ENCODE data around the gene FSD2.
A peak's percentile ranks its signal among the peaks of the same experiment; 100 is the strongest.

The FSD2 gene

DNA sequence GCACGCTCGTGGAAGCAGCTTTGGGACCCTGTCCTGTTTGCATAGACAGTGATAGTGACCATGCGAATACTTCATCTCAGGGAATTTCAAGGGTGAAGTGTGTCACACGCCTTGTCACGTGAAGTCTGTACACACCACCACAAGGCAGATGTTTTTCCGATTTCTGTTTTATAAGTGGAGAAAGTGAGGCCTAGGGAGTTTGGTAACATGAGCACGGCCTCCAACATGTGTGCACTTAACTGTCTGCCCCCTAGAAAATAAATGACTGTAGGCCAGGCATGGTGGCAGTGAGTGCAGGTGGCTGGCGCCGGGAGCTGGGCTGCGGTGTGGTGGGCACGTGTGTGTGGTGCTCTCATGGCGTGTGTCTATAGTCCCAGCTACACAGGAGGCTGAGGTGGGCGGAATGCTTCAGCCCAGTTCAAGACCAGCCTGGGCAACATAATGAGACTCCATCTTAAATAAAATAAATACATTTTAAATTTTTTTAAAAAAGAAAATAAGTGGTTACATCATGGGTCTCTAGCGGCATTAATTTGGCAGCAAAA, 45.5 kb upstream of the FSD2 start:
- H2BK120ac ChIP-seq (ENCODE audit: low read depth, low read length), result no peak overlapping the region

GRCh38 chr15:82850731-82851130, 44.9 kb upstream of the FSD2 start:
- no peak overlapping the region for H4K8ac ChIP-seq (ENCODE audit: low read length)
- no peaks in the 10 kb centered on the region for H3K9me3 ChIP-seq (ENCODE audit: control insufficient read depth, low read length)
- 87% methylated on average over 7 of the region's 7 CpGs for WGBS
- H3K18ac ChIP-seq (ENCODE audit: low read depth in 1 of 2, low read length in 2 of 2), result no peak overlapping the region
- no peak overlapping the region for H3K4me3 ChIP-seq (ENCODE audit: insufficient read depth in 1 of 2, low read depth in 1 of 2, low read length in 2 of 2)
- H3K27me3 ChIP-seq (ENCODE audit: control insufficient read depth in 1 of 2, insufficient read depth in 1 of 2, low read length in 2 of 2), result no peaks in the 10 kb centered on the region
- H3K79me1 ChIP-seq (replicated peaks; ENCODE audit: low read length, poor library complexity, severe bottlenecking), result no peaks in the 10 kb centered on the region
- H3K4ac ChIP-seq (ENCODE audit: low read depth in 1 of 2, low read length in 2 of 2), result no peak overlapping the region
- H3K14ac ChIP-seq (ENCODE audit: low read length in 2 of 2), result no peak overlapping the region
- H2AK5ac ChIP-seq (ENCODE audit: low read length, severe bottlenecking), result no peak overlapping the region
- H2BK120ac ChIP-seq (ENCODE audit: low read depth, low read length), result no peak overlapping the region
- H3K4me2 ChIP-seq (ENCODE audit: low read length, poor library complexity, severe bottlenecking), result no peak overlapping the region
- H3K4me1 ChIP-seq (ENCODE audit: control insufficient read depth, insufficient read depth, low read depth, low read length), result peaks cover 18% of the 10 kb centered on the region
- DNase-seq, result no peak
- no peak overlapping the region for H3K27ac ChIP-seq (ENCODE audit: low read length, poor library complexity, severe bottlenecking)
- no peak overlapping the region for H2BK15ac ChIP-seq (ENCODE audit: low read depth, poor library complexity, severe bottlenecking)
- no peak overlapping the region for H2BK12ac ChIP-seq (ENCODE audit: low read length in 2 of 2)
- H4K91ac ChIP-seq (ENCODE audit: low read length), result no peak overlapping the region
- H3K36me3 ChIP-seq (ENCODE audit: control insufficient read depth in 1 of 2, insufficient read depth in 2 of 2, low read depth in 1 of 2, low read length in 2 of 2), result peaks cover 0 to 5% of the 10 kb centered on the region in 2 experiments
- no peak overlapping the region for H3K23ac ChIP-seq (ENCODE audit: low read length in 2 of 2)
- H2AFZ ChIP-seq (ENCODE audit: low read depth, low read length), result no peak overlapping the region
- no peak overlapping the region for H3K9ac ChIP-seq (ENCODE audit: low read length)
- no peak overlapping the region for H2BK5ac ChIP-seq (ENCODE audit: low read depth, low read length, poor library complexity, severe bottlenecking)

More for the DNA sequence above, 45.5 kb upstream of the FSD2 start:
- no peak overlapping the region for H3K4ac ChIP-seq (ENCODE audit: low read depth in 1 of 2, low read length in 2 of 2)
- peaks cover 0 to 5% of the 10 kb centered on the region in 2 experiments for H3K36me3 ChIP-seq (ENCODE audit: control insufficient read depth in 1 of 2, insufficient read depth in 2 of 2, low read depth in 1 of 2, low read length in 2 of 2)
- H4K8ac ChIP-seq (ENCODE audit: low read length), result no peak overlapping the region
- H2AK5ac ChIP-seq (ENCODE audit: low read length, severe bottlenecking), result no peak overlapping the region
- no peaks in the 10 kb centered on the region for H3K9me3 ChIP-seq (ENCODE audit: control insufficient read depth, low read length)
- H3K27ac ChIP-seq (ENCODE audit: low read length, poor library complexity, severe bottlenecking), result no peak overlapping the region
- H3K14ac ChIP-seq (ENCODE audit: low read length in 2 of 2), result no peak overlapping the region
- H2BK5ac ChIP-seq (ENCODE audit: low read depth, low read length, poor library complexity, severe bottlenecking), result no peak overlapping the region
- H3K79me1 ChIP-seq (replicated peaks; ENCODE audit: low read length, poor library complexity, severe bottlenecking), result no peaks in the 10 kb centered on the region
- no peak for DNase-seq
- no peak overlapping the region for H2BK15ac ChIP-seq (ENCODE audit: low read depth, poor library complexity, severe bottlenecking)
- H2AFZ ChIP-seq (ENCODE audit: low read depth, low read length), result no peak overlapping the region
- 85% methylated on average over 12 of the region's 14 CpGs for WGBS
- H3K27me3 ChIP-seq (ENCODE audit: control insufficient read depth in 1 of 2, insufficient read depth in 1 of 2, low read length in 2 of 2), result no peaks in the 10 kb centered on the region
- peaks cover 18% of the 10 kb centered on the region for H3K4me1 ChIP-seq (ENCODE audit: control insufficient read depth, insufficient read depth, low read depth, low read length)
- no peak overlapping the region for H3K4me2 ChIP-seq (ENCODE audit: low read length, poor library complexity, severe bottlenecking)
- H3K23ac ChIP-seq (ENCODE audit: low read length in 2 of 2), result no peak overlapping the region
- no peak overlapping the region for H3K4me3 ChIP-seq (ENCODE audit: insufficient read depth in 1 of 2, low read depth in 1 of 2, low read length in 2 of 2)
- no peak overlapping the region for H4K91ac ChIP-seq (ENCODE audit: low read length)
- H3K9ac ChIP-seq (ENCODE audit: low read length), result no peak overlapping the region
- no peak overlapping the region for H2BK12ac ChIP-seq (ENCODE audit: low read length in 2 of 2)
- no peak overlapping the region for H3K18ac ChIP-seq (ENCODE audit: low read depth in 1 of 2, low read length in 2 of 2)

DNA sequence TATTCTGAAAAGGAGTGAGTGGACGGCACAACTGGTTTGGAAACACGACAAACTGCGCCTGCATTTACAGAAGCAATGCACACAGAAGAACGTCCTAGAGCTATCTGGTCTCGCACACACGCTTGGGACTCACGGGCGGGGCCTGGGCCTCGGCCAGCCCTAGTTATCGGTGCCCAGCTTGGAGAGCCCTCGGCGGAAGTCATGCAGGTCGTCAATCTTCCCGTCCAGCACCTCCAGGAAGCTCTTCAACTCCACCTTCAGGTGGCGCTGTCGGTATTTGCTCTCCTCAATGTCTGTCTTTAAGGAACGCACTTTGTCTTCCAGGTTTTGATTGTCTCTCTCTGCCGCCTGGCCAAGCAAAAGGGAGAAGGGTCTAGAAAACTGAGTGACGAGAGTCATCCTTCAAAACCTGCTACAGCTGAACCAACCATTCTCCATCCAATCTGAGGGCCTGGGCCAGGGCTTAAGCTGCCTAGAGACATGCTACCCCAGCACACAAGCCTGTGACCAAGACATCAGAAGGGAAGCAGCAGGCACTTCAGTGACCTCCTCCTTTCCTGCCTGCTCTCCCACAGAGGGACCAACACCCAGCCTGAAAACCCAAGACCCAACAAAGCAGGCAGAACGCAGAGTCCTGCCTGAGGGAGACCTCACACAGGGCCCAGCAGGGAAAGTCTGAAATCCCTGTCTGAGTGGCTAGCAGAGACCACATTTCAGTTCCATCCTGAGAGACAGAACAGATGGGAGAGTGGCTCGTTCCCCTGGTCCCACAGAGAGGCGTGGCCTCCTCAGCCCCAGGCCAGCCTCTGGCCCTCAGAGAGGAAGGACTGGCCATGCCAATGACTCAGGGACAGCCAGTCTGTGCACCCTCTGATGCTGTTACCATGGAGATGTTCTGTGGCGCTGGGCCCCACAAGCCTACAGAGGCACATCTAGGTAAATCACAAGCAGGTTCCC, 44.0 kb upstream of the FSD2 start:
- Histone ChIP-seq H3K18ac (ENCODE audit: low read depth in 1 of 2, low read length in 2 of 2) (peak overlapping the region in 1 of 2 experiments; percentile 25), H3K27ac (ENCODE audit: low read length, poor library complexity, severe bottlenecking) (no peak overlapping the region), H2BK12ac (ENCODE audit: low read length in 2 of 2) (no peak overlapping the region), H3K4me3 (ENCODE audit: insufficient read depth in 1 of 2, low read depth in 1 of 2, low read length in 2 of 2) (peak overlapping the region in 1 of 2 experiments; percentile 60), H3K23ac (ENCODE audit: low read length in 2 of 2) (no peak overlapping the region), H3K4me2 (ENCODE audit: low read length, poor library complexity, severe bottlenecking) (no peak overlapping the region), H3K36me3 (ENCODE audit: control insufficient read depth in 1 of 2, insufficient read depth in 2 of 2, low read depth in 1 of 2, low read length in 2 of 2) (peaks cover 0 to 5% of the 10 kb centered on the region in 2 experiments), H3K9me3 (ENCODE audit: control insufficient read depth, low read length) (no peaks in the 10 kb centered on the region), H3K14ac (ENCODE audit: low read length in 2 of 2) (no peak overlapping the region), H2AK5ac (ENCODE audit: low read length, severe bottlenecking) (no peak overlapping the region), H2AFZ (ENCODE audit: low read depth, low read length) (peak overlapping the region; percentile 30), H2BK15ac (ENCODE audit: low read depth, poor library complexity, severe bottlenecking) (no peak overlapping the region), H3K79me1 (replicated peaks; ENCODE audit: low read length, poor library complexity, severe bottlenecking) (no peaks in the 10 kb centered on the region), H4K8ac (ENCODE audit: low read length) (no peak overlapping the region), H4K91ac (ENCODE audit: low read length) (no peak overlapping the region), H3K9ac (ENCODE audit: low read length) (peak overlapping the region; percentile 71), H2BK120ac (ENCODE audit: low read depth, low read length) (no peak overlapping the region), H3K4me1 (ENCODE audit: control insufficient read depth, insufficient read depth, low read depth, low read length) (peaks cover 18% of the 10 kb centered on the region), H2BK5ac (ENCODE audit: low read depth, low read length, poor library complexity, severe bottlenecking) (no peak overlapping the region), H3K27me3 (ENCODE audit: control insufficient read depth in 1 of 2, insufficient read depth in 1 of 2, low read length in 2 of 2) (no peaks in the 10 kb centered on the region), H3K4ac (ENCODE audit: low read depth in 1 of 2, low read length in 2 of 2) (no peak overlapping the region)
- 29% methylated on average over 23 of the region's 23 CpGs for WGBS
- DNase-seq, result peak; percentile 75

- Histone ChIP-seq H3K27me3 (ENCODE audit: control insufficient read depth in 1 of 2, insufficient read depth in 1 of 2, low read length in 2 of 2) (no peaks in the 10 kb centered on the region), H3K4me3 (ENCODE audit: insufficient read depth in 1 of 2, low read depth in 1 of 2, low read length in 2 of 2) (no peak overlapping the region), H4K8ac (ENCODE audit: low read length) (no peak overlapping the region), H2BK12ac (ENCODE audit: low read length in 2 of 2) (no peak overlapping the region), H3K4ac (ENCODE audit: low read depth in 1 of 2, low read length in 2 of 2) (no peak overlapping the region), H3K18ac (ENCODE audit: low read depth in 1 of 2, low read length in 2 of 2) (no peak overlapping the region), H3K4me1 (ENCODE audit: control insufficient read depth, insufficient read depth, low read depth, low read length) (peaks cover 16% of the 10 kb centered on the region), H3K9me3 (ENCODE audit: control insufficient read depth, low read length) (no peaks in the 10 kb centered on the region), H2AK5ac (ENCODE audit: low read length, severe bottlenecking) (no peak overlapping the region), H3K4me2 (ENCODE audit: low read length, poor library complexity, severe bottlenecking) (no peak overlapping the region), H3K14ac (ENCODE audit: low read length in 2 of 2) (no peak overlapping the region), H3K9ac (ENCODE audit: low read length) (no peak overlapping the region), H2BK5ac (ENCODE audit: low read depth, low read length, poor library complexity, severe bottlenecking) (no peak overlapping the region), H2AFZ (ENCODE audit: low read depth, low read length) (no peak overlapping the region), H3K79me1 (replicated peaks; ENCODE audit: low read length, poor library complexity, severe bottlenecking) (no peaks in the 10 kb centered on the region), H3K36me3 (ENCODE audit: control insufficient read depth in 1 of 2, insufficient read depth in 2 of 2, low read depth in 1 of 2, low read length in 2 of 2) (no peaks in the 10 kb centered on the region), H2BK120ac (ENCODE audit: low read depth, low read length) (no peak overlapping the region), H4K91ac (ENCODE audit: low read length) (no peak overlapping the region), H2BK15ac (ENCODE audit: low read depth, poor library complexity, severe bottlenecking) (no peak overlapping the region), H3K23ac (ENCODE audit: low read length in 2 of 2) (no peak overlapping the region), H3K27ac (ENCODE audit: low read length, poor library complexity, severe bottlenecking) (no peak overlapping the region)
- 93% methylated on average over 8 of the region's 9 CpGs for WGBS
- DNase-seq, result no peak
Observed at GRCh38 chr15:82848241-82848993, 42.5 kb upstream of the FSD2 start.

Measured in mesenchymal stem cell (in vitro differentiated cells and primary cell).